Karpas-422 (cell line): ENCODE measurements around the gene ZNF554. TPM values are rescaled to one million over a fixed set of nuclear protein-coding genes. Genes with fewer than 3 reads are reported as not detected.

Experiments
- DNase-seq: peaks from one replicate; pipeline ENCODE4 v3.0.0-alpha.2; 2015
- H2AFZ ChIP-seq: fragments of 200-600 bp; sonication (generic); 2 replicates; pipeline ENCODE4 v1.6.1; 2014; ENCODE audit warnings: antibody characterized with exemption, low read length, mixed read lengths
- H3K27ac ChIP-seq: fragments of 200-600 bp; sonication (generic); 2 replicates; pipeline ENCODE4 v1.5.1; 2014; ENCODE audit warnings: mild to moderate bottlenecking, low read length, moderate library complexity
- H3K27me3 ChIP-seq: fragments of 200-600 bp; sonication (generic); 2 replicates; pipeline ENCODE4 v1.6.1; 2014; ENCODE audit warnings: low read length, mixed read lengths
- H3K36me3 ChIP-seq: fragments of 200-600 bp; sonication (generic); 2 replicates; pipeline ENCODE4 v1.6.1; 2014; ENCODE audit warnings: low read length, mixed read lengths; ENCODE audit not compliant: insufficient read depth
- H3K4me1 ChIP-seq: fragments of 200-600 bp; sonication (generic); 2 replicates; pipeline ENCODE4 v1.6.1; 2014; ENCODE audit warnings: mild to moderate bottlenecking, low read length, mixed read lengths
- H3K4me2 ChIP-seq: fragments of 200-600 bp; sonication (generic); 2 replicates; pipeline ENCODE4 v1.6.1; 2014; ENCODE audit warnings: low read length, low read depth, mild to moderate bottlenecking; ENCODE audit not compliant: poor library complexity, severe bottlenecking
- H3K4me3 ChIP-seq: fragments of 200-600 bp; sonication (generic); 2 replicates; pipeline ENCODE4 v1.5.1; 2014; ENCODE audit warnings: mild to moderate bottlenecking, antibody characterized with exemption, low read length, mixed read lengths
- H3K79me2 ChIP-seq: fragments of 200-600 bp; sonication (generic); 2 replicates; pipeline ENCODE4 v1.6.1; 2014; ENCODE audit warnings: mild to moderate bottlenecking, low read length, mixed read lengths
- H3K9ac ChIP-seq: fragments of 200-600 bp; sonication (generic); 2 replicates; pipeline ENCODE4 v1.6.0; 2014; ENCODE audit warnings: low read length
- H3K9me2 ChIP-seq: fragments of 200-600 bp; sonication (generic), shearing (Covaris generic); replicated peaks from 2 replicates; pipeline ENCODE4 v1.6.0; 2014; ENCODE audit warnings: mild to moderate bottlenecking, low read length, moderate library complexity; ENCODE audit not compliant: insufficient read depth
- H3K9me3 ChIP-seq: fragments of 300-700, 200-600 bp; sonication (generic); 2 replicates; pipeline ENCODE4 v1.6.1; 2014; ENCODE audit warnings: low read length, mixed read lengths
- H4K20me1 ChIP-seq: fragments of 200-600 bp; sonication (generic); 2 replicates; pipeline ENCODE4 v1.6.1; 2014; ENCODE audit warnings: mild to moderate bottlenecking, antibody characterized with exemption, low read length, low read depth; ENCODE audit not compliant: insufficient read depth
- total RNA-seq: library from RNA; depleted of rRNA; stranded (reverse); fragments of >200 nt; shearing (Covaris generic); gene quantifications from 2 replicates; pipeline ENCODE4 v1.2.3, GENCODE V29; 2014; ENCODE audit warnings: low replicate concordance

ZNF554 gene
- total RNA-seq, 1 experiment from 2014 or later = 2.6 TPM

DNA sequence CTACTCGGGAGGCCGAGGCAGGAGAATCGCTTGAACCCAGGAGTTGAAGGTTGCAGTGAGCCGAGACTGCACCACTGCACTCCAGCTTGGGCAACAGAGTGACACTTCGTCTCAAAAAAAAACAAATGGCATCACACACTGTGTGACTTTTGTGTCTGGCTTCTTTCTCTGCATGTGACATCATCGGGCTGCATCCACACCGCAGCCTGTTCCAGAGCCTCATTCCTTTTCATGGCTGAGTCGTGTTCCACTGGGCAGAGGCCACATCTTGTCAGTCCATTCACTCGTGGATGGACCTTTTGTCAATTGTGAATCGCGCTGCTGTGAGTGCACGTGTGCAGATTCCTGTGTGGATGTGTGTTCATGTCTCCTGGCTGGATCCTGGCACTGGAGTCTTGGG, 26.1 kb upstream of the ZNF554 start:
- Histone ChIP-seq H4K20me1 (peaks cover 11% of the 10 kb centered on the region; the same call in 1 of the 2 replicates), H3K36me3 (peaks cover 48% of the 10 kb centered on the region)

DNA sequence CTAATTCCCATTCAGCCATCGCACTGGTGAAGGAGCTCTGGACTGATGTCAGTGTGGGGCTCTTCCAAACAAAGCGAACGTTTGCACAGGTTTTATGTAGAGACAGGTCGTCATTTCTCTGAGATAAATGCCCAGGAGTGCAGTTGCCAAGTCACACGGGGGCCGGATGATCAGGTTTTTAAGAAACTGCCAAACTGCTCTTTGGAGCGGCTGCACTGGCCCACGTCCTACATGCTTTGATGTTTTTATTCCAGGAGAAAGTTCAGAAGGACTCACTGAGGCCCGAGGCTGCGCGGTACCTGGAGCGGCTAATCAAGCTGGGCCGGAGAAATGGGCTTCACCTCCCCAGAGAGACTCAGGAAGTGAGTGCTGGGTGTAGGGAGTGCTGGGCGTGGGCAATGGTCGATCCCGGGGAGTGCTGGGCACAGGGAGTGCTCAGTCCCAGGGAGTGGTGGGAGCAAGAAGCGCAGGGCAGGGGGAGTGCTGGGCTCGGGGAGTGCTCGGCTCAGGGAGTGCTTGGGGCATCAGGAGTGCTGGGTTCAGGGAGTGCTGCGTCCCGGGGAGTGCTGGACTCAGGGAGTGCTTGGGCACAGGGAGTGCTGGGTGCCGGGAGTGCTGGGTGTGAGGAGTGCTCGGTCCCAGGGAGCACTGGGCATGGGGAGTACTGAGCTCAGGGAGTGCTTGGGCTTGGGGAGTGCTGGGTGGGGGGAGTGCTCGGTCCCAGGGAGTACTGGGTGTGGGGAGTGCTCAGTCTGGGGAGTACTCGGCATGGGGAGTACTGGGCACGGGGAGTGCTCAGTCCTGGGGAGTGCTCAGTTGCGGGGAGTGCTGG, 23.6 kb upstream of the ZNF554 start:
- Histone ChIP-seq H3K27ac (no peak overlapping the region), H4K20me1 (peaks cover 5% of the 10 kb centered on the region; the same call in 1 of the 2 replicates), H3K36me3 (peaks cover 42% of the 10 kb centered on the region), H3K9ac (no peak overlapping the region), H3K4me2 (no peak overlapping the region), H3K4me1 (peaks cover 22% of the 10 kb centered on the region), H3K27me3 (no peaks in the 10 kb centered on the region), H3K79me2 (peaks cover 26% of the 10 kb centered on the region), H3K9me3 (no peaks in the 10 kb centered on the region), H3K9me2 (no peaks in the 10 kb centered on the region), H2AFZ (no peak overlapping the region), H3K4me3 (no peak overlapping the region)
- DNase-seq = no peak

More for the DNA sequence above, 26.1 kb upstream of the ZNF554 start:
- H3K4me1 ChIP-seq = peaks cover 46% of the 10 kb centered on the region
- H3K9me3 ChIP-seq = no peaks in the 10 kb centered on the region
- H3K79me2 ChIP-seq = peaks cover 47% of the 10 kb centered on the region
- no peaks in the 10 kb centered on the region for H3K9me2 ChIP-seq
- H3K27me3 ChIP-seq = no peaks in the 10 kb centered on the region
- H2AFZ ChIP-seq = no peak overlapping the region
- no peak overlapping the region for H3K9ac ChIP-seq
- H3K4me2 ChIP-seq = no peak overlapping the region
- H3K27ac ChIP-seq = peak overlapping the region; percentile 68
- no peak for DNase-seq
- H3K4me3 ChIP-seq = no peak overlapping the region

DNA sequence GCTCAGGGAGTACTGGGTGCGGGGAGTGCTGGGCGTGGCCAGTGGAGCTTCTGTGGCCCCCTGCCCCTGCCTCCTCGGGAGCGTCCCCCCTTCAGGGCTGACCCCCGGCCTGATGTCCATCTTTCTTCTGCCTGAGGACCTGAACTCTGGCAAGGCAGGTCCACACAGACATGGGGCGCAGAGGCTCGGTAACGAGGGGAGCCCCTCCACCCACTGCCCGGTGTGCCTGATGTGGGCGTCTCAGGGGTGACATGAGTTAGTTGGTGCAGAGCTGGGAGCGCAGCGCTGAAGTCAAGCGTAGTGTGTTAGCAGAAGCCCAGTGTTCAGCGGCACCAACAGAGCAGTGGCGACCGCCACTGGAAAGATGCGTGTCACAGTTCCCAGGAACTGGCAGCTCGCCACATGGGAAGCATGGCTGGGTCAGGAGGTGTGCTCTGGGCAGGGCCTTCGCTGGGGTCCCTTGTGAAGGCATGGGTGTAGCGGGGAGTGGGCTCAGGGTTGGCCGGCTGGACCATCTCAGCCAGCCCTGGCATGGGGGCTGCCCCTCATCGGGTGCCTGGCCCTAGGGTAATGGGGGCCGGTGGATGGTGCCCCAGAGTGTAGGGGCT, 22.9 kb upstream of the ZNF554 start:
- Histone ChIP-seq H3K4me3 (no peak overlapping the region), H3K4me1 (peaks cover 15% of the 10 kb centered on the region), H3K36me3 (peaks cover 39% of the 10 kb centered on the region), H2AFZ (no peak overlapping the region), H3K9ac (no peak overlapping the region), H3K4me2 (no peak overlapping the region), H4K20me1 (peaks cover 5% of the 10 kb centered on the region; the same call in 1 of the 2 replicates), H3K79me2 (peaks cover 21% of the 10 kb centered on the region), H3K27me3 (no peaks in the 10 kb centered on the region), H3K9me2 (no peaks in the 10 kb centered on the region), H3K9me3 (no peaks in the 10 kb centered on the region), H3K27ac (no peak overlapping the region)
- DNase-seq = no peak

DNA sequence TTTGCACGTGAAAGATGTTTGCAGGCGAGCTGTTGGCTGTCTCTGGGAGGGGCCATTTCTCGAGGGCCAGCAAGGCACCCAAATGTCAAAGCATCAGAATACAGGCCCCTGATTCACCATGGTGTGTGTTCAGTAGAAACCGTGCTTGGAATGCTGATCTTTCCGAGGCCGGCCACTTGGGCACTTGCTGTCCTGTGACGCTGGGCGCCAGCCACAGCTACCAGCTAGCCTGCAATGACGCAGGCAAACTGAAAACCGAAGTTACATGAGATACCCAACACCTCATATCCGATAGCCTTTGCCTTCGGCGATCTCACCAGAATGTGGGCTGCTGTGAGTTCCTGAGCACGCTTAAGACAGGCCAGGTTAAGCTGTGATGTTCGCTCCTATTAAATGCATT, 22.4 kb upstream of the ZNF554 start:
- H4K20me1 ChIP-seq = peaks cover 5% of the 10 kb centered on the region; the same call in 1 of the 2 replicates
- no peaks in the 10 kb centered on the region for H3K9me2 ChIP-seq
- H3K27me3 ChIP-seq = no peaks in the 10 kb centered on the region
- no peak overlapping the region for H3K27ac ChIP-seq
- H3K9ac ChIP-seq = no peak overlapping the region
- peaks cover 9% of the 10 kb centered on the region for H3K4me1 ChIP-seq
- H3K4me2 ChIP-seq = no peak overlapping the region
- DNase-seq = no peak
- H3K36me3 ChIP-seq = peaks cover 35% of the 10 kb centered on the region
- H2AFZ ChIP-seq = no peak overlapping the region
- peaks cover 19% of the 10 kb centered on the region for H3K79me2 ChIP-seq
- no peaks in the 10 kb centered on the region for H3K9me3 ChIP-seq
- H3K4me3 ChIP-seq = no peak overlapping the region

DNA sequence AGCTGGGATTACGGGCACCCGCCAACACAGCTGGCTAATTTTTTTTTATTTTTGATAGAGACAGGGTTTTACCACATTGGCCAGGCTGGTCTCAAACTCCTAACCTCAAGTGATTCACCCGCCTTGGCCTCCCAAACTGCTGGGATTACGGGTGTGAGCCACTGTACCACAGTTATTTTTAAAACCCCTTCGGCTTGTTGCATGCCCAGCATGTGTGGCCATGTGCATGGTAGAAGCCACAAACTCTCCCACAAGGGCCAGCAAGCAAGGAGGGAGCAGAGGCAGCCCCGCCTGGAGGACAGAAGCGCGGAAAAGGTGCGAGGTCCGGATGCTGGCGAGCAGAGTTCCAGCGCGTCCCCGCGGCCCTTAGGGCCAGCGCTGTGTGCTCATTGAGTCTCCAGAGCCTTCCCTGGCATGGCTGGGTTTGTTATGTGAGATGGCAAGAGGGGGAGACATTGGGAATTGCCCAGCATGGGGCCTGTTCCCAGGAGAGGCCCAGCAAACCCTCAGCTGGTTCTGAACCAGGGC, 21.4 kb upstream of the ZNF554 start:
- Histone ChIP-seq H3K9me2 (no peaks in the 10 kb centered on the region), H3K9me3 (no peaks in the 10 kb centered on the region), H3K4me2 (no peak overlapping the region), H4K20me1 (peaks cover 13% of the 10 kb centered on the region; the same call in 1 of the 2 replicates), H3K27ac (no peak overlapping the region), H3K79me2 (peaks cover 20% of the 10 kb centered on the region), H3K4me3 (no peak overlapping the region), H3K27me3 (no peaks in the 10 kb centered on the region), H2AFZ (no peak overlapping the region), H3K9ac (no peak overlapping the region), H3K4me1 (peaks cover under 1% of the 10 kb centered on the region; the same call in 1 of the 2 replicates), H3K36me3 (peaks cover 29% of the 10 kb centered on the region)
- DNase-seq = no peak

DNA sequence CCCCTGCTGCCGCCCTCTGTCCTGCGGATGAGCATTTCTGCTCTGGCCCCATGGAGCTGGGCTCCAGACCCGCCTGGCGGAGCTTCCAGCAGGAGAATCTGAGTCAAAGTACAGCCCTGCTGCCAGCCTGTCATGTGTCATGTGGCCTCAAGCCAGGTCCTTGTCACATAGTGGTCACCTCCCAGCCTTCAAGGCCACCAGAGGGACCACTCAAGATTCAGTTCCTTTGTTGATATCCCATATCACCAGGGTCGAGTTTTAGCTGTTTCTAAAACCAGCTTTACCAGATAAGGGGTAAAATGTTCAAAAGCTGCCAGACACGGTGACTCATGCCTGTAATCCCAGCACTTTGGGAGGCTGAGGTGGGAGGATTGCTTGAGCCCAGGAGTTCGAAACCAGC, 20.9 kb upstream of the ZNF554 start:
- no peaks in the 10 kb centered on the region for H3K4me1 ChIP-seq
- no peaks in the 10 kb centered on the region for H3K27me3 ChIP-seq
- H3K79me2 ChIP-seq = peaks cover 17% of the 10 kb centered on the region
- H2AFZ ChIP-seq = no peak overlapping the region
- H3K9me2 ChIP-seq = no peaks in the 10 kb centered on the region
- no peak overlapping the region for H3K4me2 ChIP-seq
- H3K27ac ChIP-seq = no peak overlapping the region
- no peak for DNase-seq
- peaks cover 24% of the 10 kb centered on the region for H3K36me3 ChIP-seq
- no peaks in the 10 kb centered on the region for H3K9me3 ChIP-seq
- no peak overlapping the region for H3K4me3 ChIP-seq
- H4K20me1 ChIP-seq = peaks cover 13% of the 10 kb centered on the region; the same call in 1 of the 2 replicates
- H3K9ac ChIP-seq = no peak overlapping the region

DNA sequence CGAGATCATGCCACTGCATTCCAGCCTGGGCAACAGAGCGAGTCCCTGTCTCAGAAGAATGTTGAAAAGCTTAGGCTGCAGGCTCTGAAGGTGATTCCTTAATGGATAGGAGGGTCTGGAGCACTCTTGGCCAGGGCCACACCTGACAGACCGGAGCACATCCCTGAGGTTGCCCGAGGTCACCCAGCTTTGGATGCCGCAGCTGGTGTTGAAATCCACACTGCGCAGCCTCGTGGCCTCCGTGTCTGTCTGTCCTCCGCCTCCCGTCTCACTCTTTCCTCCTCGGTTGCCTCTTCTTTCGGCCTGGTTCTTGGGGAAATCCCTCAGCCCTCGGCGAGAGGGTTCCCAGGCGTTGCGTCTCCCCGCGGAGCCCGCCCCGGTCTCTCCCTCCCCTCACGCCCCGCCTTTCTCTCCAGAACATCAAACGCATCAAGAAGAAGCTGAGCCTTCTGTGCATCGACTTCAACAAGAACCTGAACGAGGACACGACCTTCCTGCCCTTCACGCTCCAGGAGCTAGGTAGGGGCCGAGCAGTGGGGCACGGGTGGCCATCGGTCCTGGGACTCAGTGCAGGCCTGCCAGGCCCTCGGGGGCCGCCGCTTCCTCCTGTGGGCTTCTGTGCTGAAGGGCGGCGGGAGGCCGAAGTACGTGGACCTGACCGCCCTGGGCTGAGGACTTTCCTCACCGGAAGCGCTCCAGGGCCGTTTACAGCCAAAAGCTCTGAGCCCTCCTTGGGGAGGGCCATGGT, 20.2 kb upstream of the ZNF554 start:
- no peak for DNase-seq
- Histone ChIP-seq H3K36me3 (peaks cover 17% of the 10 kb centered on the region), H3K4me2 (no peak overlapping the region)

More for the DNA sequence above, 20.2 kb upstream of the ZNF554 start:
- Histone ChIP-seq H4K20me1 (peaks cover 10% of the 10 kb centered on the region; the same call in 1 of the 2 replicates), H3K9me2 (no peaks in the 10 kb centered on the region), H3K4me1 (no peaks in the 10 kb centered on the region), H3K27ac (no peak overlapping the region), H3K4me3 (no peak overlapping the region), H3K79me2 (peaks cover 13% of the 10 kb centered on the region; the same call in 1 of the 2 replicates), H2AFZ (no peak overlapping the region), H3K9ac (no peak overlapping the region), H3K9me3 (no peaks in the 10 kb centered on the region), H3K27me3 (no peaks in the 10 kb centered on the region)
